ENCODE data around the gene UCHL3.

Gene UCHL3

DNA sequence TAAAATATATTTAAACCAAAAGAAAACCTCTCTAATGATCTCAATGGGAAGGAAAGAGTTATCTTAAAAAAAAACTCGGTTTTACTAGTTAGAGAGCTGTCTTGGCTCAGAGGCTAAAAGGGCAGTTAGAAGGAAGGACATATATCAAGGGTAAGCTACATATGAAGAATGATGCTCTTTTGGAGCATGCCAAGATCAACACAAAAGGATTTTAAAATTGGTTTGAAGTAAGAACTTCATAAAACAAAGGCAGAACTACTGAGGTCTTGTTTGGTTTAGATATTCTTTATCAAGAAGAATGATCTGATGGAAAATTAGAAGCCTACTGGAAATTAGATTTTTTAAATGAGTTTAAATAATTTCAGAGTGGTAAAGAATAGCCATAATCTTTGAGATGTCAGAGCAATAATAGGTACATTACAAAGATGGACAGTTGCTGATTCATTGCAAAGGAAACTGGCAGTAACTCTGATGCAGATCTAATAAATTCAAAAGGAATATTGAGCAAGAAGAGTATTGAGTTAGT lies 47.1 kb downstream of the UCHL3 start:
- H3K4me3 ChIP-seq (ENCODE audit: control insufficient read depth in 1 of 7, extremely low read depth in 1 of 7, insufficient read depth in 4 of 7, low read depth in 2 of 7, low read length in 6 of 7), result no peak overlapping the region
- CTCF ChIA-PET, result no interaction called here
- POLR2A ChIA-PET, result no interaction called here
- 60% methylated on average over 1 of the region's 1 CpG for WGBS (ENCODE audit: insufficient coverage)
- no peak overlapping the region for H3K27ac ChIP-seq (ENCODE audit: insufficient read depth in 1 of 2, low read depth in 1 of 2, low read length in 2 of 2, poor library complexity in 1 of 2, severe bottlenecking in 2 of 2)
- no peaks in the 10 kb centered on the region for H3K9me3 ChIP-seq (ENCODE audit: control extremely low read depth in 1 of 5, control insufficient read depth in 4 of 5, insufficient read depth in 2 of 5, low read depth in 1 of 5, low read length in 4 of 5)
- no peaks in the 10 kb centered on the region for H3K4me1 ChIP-seq (ENCODE audit: control extremely low read depth in 1 of 4, control insufficient read depth in 4 of 4, insufficient read depth in 4 of 4, low read length in 3 of 4)
- H3K27me3 ChIP-seq (replicated peaks in 2 of 5; ENCODE audit: control insufficient read depth in 4 of 5, insufficient read depth in 5 of 5, low read length in 4 of 5), result no peaks in the 10 kb centered on the region
- no peak for DNase-seq
- peaks cover 5 to 10% (median 7%) of the 10 kb centered on the region in 4 experiments for H3K36me3 ChIP-seq (ENCODE audit: control insufficient read depth in 4 of 4, insufficient read depth in 4 of 4, low read length in 3 of 4)

DNA sequence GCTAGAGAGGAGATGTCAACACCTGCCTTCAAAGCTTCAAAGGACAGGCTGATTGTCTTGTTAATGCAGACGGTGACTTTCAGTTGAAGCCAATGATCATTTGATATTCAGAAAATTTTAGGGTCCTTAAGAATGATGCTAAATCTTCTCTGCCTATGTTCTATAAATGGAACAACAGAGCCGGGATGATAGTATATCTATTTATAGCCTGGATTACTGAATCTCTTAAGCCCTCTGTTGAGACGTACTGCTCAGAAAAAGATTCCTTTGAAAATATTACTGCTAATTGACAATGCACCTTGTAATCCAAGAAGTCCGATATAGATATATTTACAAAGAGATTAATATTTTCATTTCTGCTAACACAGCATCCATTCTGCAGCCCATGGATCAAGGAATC lies 50.8 kb downstream of the UCHL3 start:
- H3K4me1 ChIP-seq (ENCODE audit: control extremely low read depth in 1 of 4, control insufficient read depth in 4 of 4, insufficient read depth in 4 of 4, low read length in 3 of 4), result no peaks in the 10 kb centered on the region
- peaks cover 4 to 13% (median 9%) of the 10 kb centered on the region in 4 experiments for H3K36me3 ChIP-seq (ENCODE audit: control insufficient read depth in 4 of 4, insufficient read depth in 4 of 4, low read length in 3 of 4)
- no peaks in the 10 kb centered on the region for H3K9me3 ChIP-seq (ENCODE audit: control extremely low read depth in 1 of 5, control insufficient read depth in 4 of 5, insufficient read depth in 2 of 5, low read depth in 1 of 5, low read length in 4 of 5)
- H3K4me3 ChIP-seq (ENCODE audit: control insufficient read depth in 1 of 7, extremely low read depth in 1 of 7, insufficient read depth in 4 of 7, low read depth in 2 of 7, low read length in 6 of 7), result no peak overlapping the region
- ChIA-PET CTCF (no interaction called here), POLR2A (no interaction called here)
- H3K27ac ChIP-seq (ENCODE audit: insufficient read depth in 1 of 2, low read depth in 1 of 2, low read length in 2 of 2, poor library complexity in 1 of 2, severe bottlenecking in 2 of 2), result no peak overlapping the region
- DNase-seq, result no peak
- 50% methylated on average over 2 of the region's 4 CpGs for WGBS (ENCODE audit: insufficient coverage)
- H3K27me3 ChIP-seq (replicated peaks in 2 of 5; ENCODE audit: control insufficient read depth in 4 of 5, insufficient read depth in 5 of 5, low read length in 4 of 5), result no peaks in the 10 kb centered on the region

DNA sequence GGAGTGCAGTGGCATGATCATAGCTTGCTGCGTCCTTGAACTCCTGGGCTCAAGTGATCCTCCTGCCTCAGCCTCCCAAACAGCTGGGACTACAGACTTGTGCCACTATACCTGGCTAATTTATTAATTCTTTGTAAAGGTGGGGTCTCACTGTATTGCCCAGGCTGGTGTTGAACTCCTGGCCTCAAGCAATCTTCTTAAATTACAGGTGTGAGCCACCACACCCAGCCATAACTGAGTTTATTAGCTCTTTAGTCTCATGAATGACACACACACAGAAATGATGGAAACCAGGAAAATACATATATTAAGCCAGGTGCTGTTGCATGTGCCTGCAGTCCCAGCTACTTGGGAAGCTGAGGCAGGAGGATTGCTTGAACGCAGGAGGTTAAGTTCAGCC lies 53.4 kb downstream of the UCHL3 start:
- POLR2A ChIA-PET, result no interaction called here
- Histone ChIP-seq H3K9me3 (ENCODE audit: control extremely low read depth in 1 of 5, control insufficient read depth in 4 of 5, insufficient read depth in 2 of 5, low read depth in 1 of 5, low read length in 4 of 5) (no peaks in the 10 kb centered on the region), H3K4me3 (ENCODE audit: control insufficient read depth in 1 of 7, extremely low read depth in 1 of 7, insufficient read depth in 4 of 7, low read depth in 2 of 7, low read length in 6 of 7) (no peak overlapping the region), H3K36me3 (ENCODE audit: control insufficient read depth in 4 of 4, insufficient read depth in 4 of 4, low read length in 3 of 4) (peaks cover 7 to 17% (median 10%) of the 10 kb centered on the region in 4 experiments), H3K27ac (ENCODE audit: insufficient read depth in 1 of 2, low read depth in 1 of 2, low read length in 2 of 2, poor library complexity in 1 of 2, severe bottlenecking in 2 of 2) (no peak overlapping the region), H3K4me1 (ENCODE audit: control extremely low read depth in 1 of 4, control insufficient read depth in 4 of 4, insufficient read depth in 4 of 4, low read length in 3 of 4) (no peaks in the 10 kb centered on the region), H3K27me3 (replicated peaks in 2 of 5; ENCODE audit: control insufficient read depth in 4 of 5, insufficient read depth in 5 of 5, low read length in 4 of 5) (no peaks in the 10 kb centered on the region)
- CTCF ChIA-PET, result interaction anchor here (1.2 to 1.8 kb wide), 2 partner anchors 11 to 18 kb away, joined by 3 to 5 read pairs; no protein-coding TSS in a partner anchor
- DNase-seq, result no peak
- 100% methylated on average over 1 of the region's 2 CpGs for WGBS (ENCODE audit: insufficient coverage)

DNA sequence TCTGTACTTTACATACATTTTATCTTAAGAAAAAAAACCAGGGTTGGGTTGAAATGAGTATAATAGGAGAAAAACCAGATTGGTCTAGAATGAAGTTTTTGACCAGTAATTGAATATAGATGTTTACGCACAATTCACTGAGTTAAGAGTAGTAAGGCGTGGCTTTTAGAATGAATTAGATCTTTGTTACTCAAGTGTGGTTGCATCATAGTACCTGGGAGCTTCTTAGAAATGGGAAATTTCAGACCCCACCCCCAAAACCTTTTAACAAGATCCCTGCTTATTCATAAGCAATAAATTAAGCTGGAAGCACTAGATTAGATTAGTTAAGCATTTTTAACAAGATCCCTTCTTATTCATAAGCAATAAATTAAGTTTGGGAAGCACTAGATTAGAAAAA lies 57.9 kb downstream of the UCHL3 start:
- H3K27ac ChIP-seq (ENCODE audit: insufficient read depth in 1 of 2, low read depth in 1 of 2, low read length in 2 of 2, poor library complexity in 1 of 2, severe bottlenecking in 2 of 2), result no peak overlapping the region
- no peaks in the 10 kb centered on the region for H3K9me3 ChIP-seq (ENCODE audit: control extremely low read depth in 1 of 5, control insufficient read depth in 4 of 5, insufficient read depth in 2 of 5, low read depth in 1 of 5, low read length in 4 of 5)
- no peak for DNase-seq
- H3K4me1 ChIP-seq (ENCODE audit: control extremely low read depth in 1 of 4, control insufficient read depth in 4 of 4, insufficient read depth in 4 of 4, low read length in 3 of 4), result no peaks in the 10 kb centered on the region
- ChIA-PET CTCF (interaction anchor here (0.9 kb wide), 1 partner anchor 10 kb away, joined by 8 read pairs; no protein-coding TSS in a partner anchor), POLR2A (no interaction called here)
- peaks cover 4 to 10% (median 8%) of the 10 kb centered on the region in 4 experiments for H3K36me3 ChIP-seq (ENCODE audit: control insufficient read depth in 4 of 4, insufficient read depth in 4 of 4, low read length in 3 of 4)
- H3K27me3 ChIP-seq (replicated peaks in 2 of 5; ENCODE audit: control insufficient read depth in 4 of 5, insufficient read depth in 5 of 5, low read length in 4 of 5), result no peaks in the 10 kb centered on the region
- H3K4me3 ChIP-seq (ENCODE audit: control insufficient read depth in 1 of 7, extremely low read depth in 1 of 7, insufficient read depth in 4 of 7, low read depth in 2 of 7, low read length in 6 of 7), result no peak overlapping the region
- WGBS (ENCODE audit: insufficient coverage), result 90% methylated on average over 2 of the region's 2 CpGs

DNA sequence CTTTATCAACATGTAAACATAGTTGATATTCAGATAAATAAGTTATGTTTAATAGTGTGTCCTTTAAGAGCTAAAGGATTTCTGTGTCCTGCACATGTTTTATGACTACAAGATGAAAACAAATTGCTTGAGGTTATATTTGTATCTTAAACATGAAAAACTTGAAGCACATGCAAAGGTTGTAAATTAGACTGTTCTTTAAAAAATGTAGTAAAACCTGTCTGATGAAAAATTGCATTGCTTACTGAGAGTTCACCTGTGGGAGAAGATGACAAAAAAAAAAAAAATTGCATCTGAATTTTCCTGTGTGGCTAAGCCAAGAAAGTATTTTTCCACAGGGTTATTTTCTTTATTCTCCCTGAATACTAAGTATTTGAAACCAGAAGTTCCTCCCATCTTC lies 60.9 kb downstream of the UCHL3 start:
- no peaks in the 10 kb centered on the region for H3K9me3 ChIP-seq (ENCODE audit: control extremely low read depth in 1 of 5, control insufficient read depth in 4 of 5, insufficient read depth in 2 of 5, low read depth in 1 of 5, low read length in 4 of 5)
- CTCF ChIA-PET, result no interaction called here
- no peak overlapping the region for H3K4me3 ChIP-seq (ENCODE audit: control insufficient read depth in 1 of 7, extremely low read depth in 1 of 7, insufficient read depth in 4 of 7, low read depth in 2 of 7, low read length in 6 of 7)
- H3K27ac ChIP-seq (ENCODE audit: insufficient read depth in 1 of 2, low read depth in 1 of 2, low read length in 2 of 2, poor library complexity in 1 of 2, severe bottlenecking in 2 of 2), result no peak overlapping the region
- DNase-seq, result no peak
- H3K27me3 ChIP-seq (replicated peaks in 2 of 5; ENCODE audit: control insufficient read depth in 4 of 5, insufficient read depth in 5 of 5, low read length in 4 of 5), result no peaks in the 10 kb centered on the region
- POLR2A ChIA-PET, result no interaction called here
- peaks cover 4 to 10% (median 5%) of the 10 kb centered on the region in 4 experiments for H3K36me3 ChIP-seq (ENCODE audit: control insufficient read depth in 4 of 4, insufficient read depth in 4 of 4, low read length in 3 of 4)
- H3K4me1 ChIP-seq (ENCODE audit: control extremely low read depth in 1 of 4, control insufficient read depth in 4 of 4, insufficient read depth in 4 of 4, low read length in 3 of 4), result no peaks in the 10 kb centered on the region

DNA sequence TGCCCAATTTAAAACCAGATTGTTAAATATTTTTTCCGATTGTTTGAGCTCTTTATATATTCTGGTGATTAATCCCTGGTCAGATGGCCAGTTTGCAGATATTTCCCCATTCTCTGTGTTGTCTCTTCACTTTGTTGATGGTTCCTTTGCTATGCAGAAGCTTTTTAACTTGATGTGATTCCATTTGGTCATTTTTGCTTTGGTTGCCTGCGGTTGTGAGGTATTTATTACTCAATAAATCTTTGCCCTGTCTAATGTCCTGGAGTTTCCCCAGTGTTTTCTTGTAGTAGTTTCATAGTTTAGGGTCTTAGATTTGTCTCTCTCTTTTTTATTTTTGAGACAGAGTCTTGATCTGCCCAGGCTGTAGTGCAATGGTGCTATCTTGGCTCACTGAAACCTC lies 62.8 kb downstream of the UCHL3 start:
- no peak overlapping the region for H3K4me3 ChIP-seq (ENCODE audit: control insufficient read depth in 1 of 7, extremely low read depth in 1 of 7, insufficient read depth in 4 of 7, low read depth in 2 of 7, low read length in 6 of 7)
- ChIA-PET CTCF (no interaction called here), POLR2A (no interaction called here)
- no peaks in the 10 kb centered on the region for H3K9me3 ChIP-seq (ENCODE audit: control extremely low read depth in 1 of 5, control insufficient read depth in 4 of 5, insufficient read depth in 2 of 5, low read depth in 1 of 5, low read length in 4 of 5)
- H3K27ac ChIP-seq (ENCODE audit: insufficient read depth in 1 of 2, low read depth in 1 of 2, low read length in 2 of 2, poor library complexity in 1 of 2, severe bottlenecking in 2 of 2), result no peak overlapping the region
- no peaks in the 10 kb centered on the region for H3K27me3 ChIP-seq (replicated peaks in 2 of 5; ENCODE audit: control insufficient read depth in 4 of 5, insufficient read depth in 5 of 5, low read length in 4 of 5)
- DNase-seq, result no peak
- H3K36me3 ChIP-seq (ENCODE audit: control insufficient read depth in 4 of 4, insufficient read depth in 4 of 4, low read length in 3 of 4), result peaks cover 0 to 2% (median 0%) of the 10 kb centered on the region in 4 experiments
- no CpG with 5 or more reads among the region's 2 CpGs for WGBS (ENCODE audit: insufficient coverage)
- no peaks in the 10 kb centered on the region for H3K4me1 ChIP-seq (ENCODE audit: control extremely low read depth in 1 of 4, control insufficient read depth in 4 of 4, insufficient read depth in 4 of 4, low read length in 3 of 4)

DNA sequence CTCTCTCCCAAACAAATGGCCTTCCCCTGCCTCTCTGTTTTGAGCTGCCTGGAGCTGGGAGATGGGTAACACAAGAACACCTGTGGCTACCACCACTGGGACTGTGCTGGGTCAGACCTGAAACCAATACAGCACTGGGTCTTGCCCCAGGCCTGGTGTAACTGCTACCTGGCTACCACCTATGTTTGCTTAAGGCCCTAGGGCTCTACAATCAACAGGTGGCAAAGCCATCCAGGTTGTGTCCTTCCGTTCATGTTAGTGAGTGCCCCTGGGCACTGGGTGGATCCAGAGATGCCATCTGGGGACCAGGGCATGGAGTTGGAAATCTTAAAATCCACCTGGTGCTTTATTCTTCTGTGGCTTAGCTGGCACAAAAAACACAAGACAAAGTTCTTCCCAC lies 67.6 kb downstream of the UCHL3 start:
- no peaks in the 10 kb centered on the region for H3K27me3 ChIP-seq (replicated peaks in 2 of 5; ENCODE audit: control insufficient read depth in 4 of 5, insufficient read depth in 5 of 5, low read length in 4 of 5)
- H3K27ac ChIP-seq (ENCODE audit: insufficient read depth in 1 of 2, low read depth in 1 of 2, low read length in 2 of 2, poor library complexity in 1 of 2, severe bottlenecking in 2 of 2), result no peak overlapping the region
- DNase-seq, result no peak
- H3K4me1 ChIP-seq (ENCODE audit: control extremely low read depth in 1 of 4, control insufficient read depth in 4 of 4, insufficient read depth in 4 of 4, low read length in 3 of 4), result no peaks in the 10 kb centered on the region
- WGBS (ENCODE audit: insufficient coverage), result 50% methylated on average over 1 of the region's 1 CpG
- ChIA-PET POLR2A (no interaction called here), CTCF (interaction anchor here (1.3 kb wide), 1 partner anchor 31 kb away, joined by 3 read pairs; no protein-coding TSS in a partner anchor)
- H3K9me3 ChIP-seq (ENCODE audit: control extremely low read depth in 1 of 5, control insufficient read depth in 4 of 5, insufficient read depth in 2 of 5, low read depth in 1 of 5, low read length in 4 of 5), result no peaks in the 10 kb centered on the region
- H3K4me3 ChIP-seq (ENCODE audit: control insufficient read depth in 1 of 7, extremely low read depth in 1 of 7, insufficient read depth in 4 of 7, low read depth in 2 of 7, low read length in 6 of 7), result no peak overlapping the region
- no peaks in the 10 kb centered on the region for H3K36me3 ChIP-seq (ENCODE audit: control insufficient read depth in 4 of 4, insufficient read depth in 4 of 4, low read length in 3 of 4)

Measured in common myeloid progenitor, CD34-positive (primary cell).